ENCODE measurements around the gene ACAN.
A peak's percentile ranks its signal among the peaks of the same experiment; 100 is the strongest.
"Not testable (repeated sequence)": the region's sequence is repeated elsewhere in the genome, so short reads cannot be mapped to it uniquely, and the experiment has no call there.

The ACAN gene

DNA sequence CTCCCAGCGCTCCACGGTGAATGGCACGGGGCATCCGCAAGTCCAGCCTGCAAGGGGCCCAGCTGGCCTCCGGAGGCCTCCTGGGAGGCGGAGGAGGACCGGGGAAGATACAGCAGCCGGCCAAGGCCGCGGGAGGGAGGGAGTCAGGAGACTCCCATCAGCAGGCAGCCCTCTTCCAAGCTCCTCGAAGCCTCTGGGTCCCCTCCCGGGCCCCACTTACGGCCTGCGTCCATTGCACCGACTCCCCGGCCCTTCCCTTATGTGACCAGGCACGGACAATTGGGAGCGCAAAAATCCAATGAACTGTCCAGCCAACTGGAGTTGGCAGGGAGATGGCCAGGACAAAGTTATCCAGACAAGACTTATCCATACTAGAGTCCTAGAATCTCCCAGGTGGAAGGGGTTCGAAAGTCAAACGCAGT, 109.3 kb downstream of the ACAN start:
- Mint-ChIP-seq H3K4me3 (peak overlapping the region; percentile 84), H3K9me3 (no peaks in the 10 kb centered on the region), H3K27ac (no peak overlapping the region), H3K36me3 (ENCODE audit: low read depth) (peaks cover 6% of the 10 kb centered on the region), H3K27me3 (ENCODE audit: low read depth) (peaks cover 6% of the 10 kb centered on the region), H3K4me1 (ENCODE audit: low read depth) (peaks cover 14% of the 10 kb centered on the region)
- no peak for DNase-seq (ENCODE audit: low spot score)

DNA sequence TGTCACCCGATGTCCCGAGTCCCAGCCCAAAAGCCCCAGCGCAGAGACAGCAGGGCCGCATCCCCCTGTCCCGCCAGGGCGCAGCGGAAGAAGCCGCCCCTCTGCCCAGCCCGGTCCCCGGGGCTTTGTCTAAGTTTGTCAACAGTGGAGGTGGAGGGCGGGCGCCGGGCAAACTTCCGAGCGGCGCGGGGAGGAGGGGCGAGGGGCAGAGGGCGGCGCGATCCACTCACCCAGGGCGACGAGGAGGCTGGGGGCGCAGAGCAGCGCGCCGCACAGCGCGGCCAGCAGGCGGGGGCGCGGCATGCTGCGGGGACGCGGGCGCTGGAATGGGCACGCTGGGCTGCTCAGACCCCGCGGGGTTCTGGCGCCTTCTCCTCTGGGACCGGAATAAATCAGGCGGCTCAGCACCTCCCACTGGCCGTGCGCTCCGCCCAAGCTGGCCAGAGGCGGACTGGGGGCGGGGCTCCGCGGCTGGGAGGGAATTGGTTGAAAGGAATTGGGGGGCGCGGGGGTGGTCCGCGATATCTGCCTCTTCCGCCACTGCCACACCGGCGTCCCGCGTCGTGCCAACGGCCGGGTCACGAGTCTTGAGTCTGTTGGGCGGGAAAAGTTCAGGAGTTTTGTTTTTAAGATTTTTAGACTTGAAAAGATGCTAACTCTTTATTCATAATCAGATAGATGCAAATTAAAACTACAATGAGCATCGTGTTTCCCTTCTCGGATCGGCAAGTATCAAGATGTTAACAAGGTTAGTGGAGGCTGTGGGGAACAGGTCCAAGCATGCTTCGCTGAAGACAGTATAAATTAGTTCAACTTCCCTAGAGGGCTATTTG, 110.0 kb downstream of the ACAN start, which contains the start of gene MFGE8:
MFGE8 (minus strand) TSS at position 363 of the 833 bp plus-strand sequence; CDS start at position 303, 60 bp downstream.
- peaks cover 7% of the 10 kb centered on the region for H3K27me3 Mint-ChIP-seq (ENCODE audit: low read depth)
- H3K27ac Mint-ChIP-seq: peak within 1 kb of the TSS; percentile 86
- H3K36me3 Mint-ChIP-seq (ENCODE audit: low read depth): peaks cover 2% of the 10 kb centered on the region

DNA sequence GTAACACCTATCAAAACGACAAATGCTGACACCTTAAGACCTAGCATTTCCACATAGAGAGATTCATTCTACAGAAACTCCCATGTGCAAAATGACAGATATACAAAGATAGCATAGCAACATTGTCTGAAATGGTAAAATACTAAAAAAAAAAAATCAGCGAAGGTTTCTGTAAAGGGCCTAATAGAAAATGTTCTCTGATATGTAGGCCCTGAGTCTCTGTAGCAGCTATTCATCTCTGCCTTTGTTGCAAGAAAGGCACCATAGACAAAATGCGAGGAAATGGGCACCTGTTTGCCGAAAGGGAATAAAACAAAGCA, 110.6 kb downstream of the ACAN start:
- peaks cover 7% of the 10 kb centered on the region for H3K27me3 Mint-ChIP-seq (ENCODE audit: low read depth)
- DNase-seq (ENCODE audit: low spot score): no peak

More for the DNA sequence above, 110.0 kb downstream of the ACAN start, which contains the start of gene MFGE8:
- no peaks in the 10 kb centered on the region for H3K9me3 Mint-ChIP-seq
- peak; percentile 72 for DNase-seq (ENCODE audit: low spot score)
- H3K4me3 Mint-ChIP-seq: peak within 1 kb of the TSS; percentile 84
- H3K4me1 Mint-ChIP-seq (ENCODE audit: low read depth): peaks cover 14% of the 10 kb centered on the region

DNA sequence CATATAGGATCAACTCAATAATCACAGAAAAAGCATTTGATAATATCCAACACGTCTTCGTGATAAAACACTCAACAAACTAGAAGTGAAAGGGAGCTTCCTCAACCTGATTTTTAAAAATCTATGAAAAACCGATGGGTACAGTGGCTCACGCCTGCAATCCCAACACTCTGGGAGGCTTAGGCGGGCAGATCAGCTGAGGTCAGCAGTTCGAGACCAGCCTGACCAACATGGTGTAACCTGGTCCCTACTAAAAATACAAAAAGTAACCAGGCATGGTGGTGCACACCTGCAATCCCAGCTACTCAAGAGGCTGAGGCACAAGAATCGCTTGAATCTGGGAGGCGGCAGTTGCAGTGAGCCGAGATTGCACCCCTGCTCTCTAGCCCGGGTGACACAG, 112.1 kb downstream of the ACAN start:
- Mint-ChIP-seq H3K4me3 (no peak overlapping the region), H3K9me3 (no peaks in the 10 kb centered on the region), H3K4me1 (ENCODE audit: low read depth) (peaks cover 25% of the 10 kb centered on the region), H3K27me3 (ENCODE audit: low read depth) (peaks cover 9% of the 10 kb centered on the region), H3K36me3 (ENCODE audit: low read depth) (peaks cover 1% of the 10 kb centered on the region), H3K27ac (no peak overlapping the region)
- no peak for DNase-seq (ENCODE audit: low spot score)

More for the DNA sequence above, 110.6 kb downstream of the ACAN start:
- peaks cover 16% of the 10 kb centered on the region for H3K4me1 Mint-ChIP-seq (ENCODE audit: low read depth)
- peaks cover 1% of the 10 kb centered on the region for H3K36me3 Mint-ChIP-seq (ENCODE audit: low read depth)
- no peaks in the 10 kb centered on the region for H3K9me3 Mint-ChIP-seq
- H3K4me3 Mint-ChIP-seq: peak overlapping the region; percentile 84
- no peak overlapping the region for H3K27ac Mint-ChIP-seq

DNA sequence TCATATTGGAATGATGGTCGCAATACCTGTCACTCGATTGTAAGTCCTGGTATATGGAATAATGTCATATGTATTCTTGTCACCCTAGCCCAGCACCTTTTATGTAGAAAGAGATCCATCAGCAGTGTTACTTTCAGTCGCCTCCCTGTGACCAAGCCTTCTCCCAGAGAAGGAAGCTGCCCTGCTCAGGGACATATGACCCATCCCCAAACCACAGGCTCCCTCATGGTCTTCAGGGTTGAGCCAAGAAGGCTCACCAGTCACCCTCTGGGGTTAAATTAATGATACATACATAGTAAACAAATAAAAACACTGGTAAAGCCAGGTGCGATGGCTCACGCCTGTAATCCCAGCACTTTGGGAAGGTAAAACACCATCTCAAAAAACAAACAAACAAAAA, 114.5 kb downstream of the ACAN start:
- H3K27ac Mint-ChIP-seq: no peak overlapping the region
- no peaks in the 10 kb centered on the region for H3K9me3 Mint-ChIP-seq
- H3K27me3 Mint-ChIP-seq (ENCODE audit: low read depth): peaks cover 9% of the 10 kb centered on the region
- no peak for DNase-seq (ENCODE audit: low spot score)
- peaks cover 25% of the 10 kb centered on the region for H3K4me1 Mint-ChIP-seq (ENCODE audit: low read depth)
- H3K4me3 Mint-ChIP-seq: no peak overlapping the region
- H3K36me3 Mint-ChIP-seq (ENCODE audit: low read depth): no peaks in the 10 kb centered on the region

DNA sequence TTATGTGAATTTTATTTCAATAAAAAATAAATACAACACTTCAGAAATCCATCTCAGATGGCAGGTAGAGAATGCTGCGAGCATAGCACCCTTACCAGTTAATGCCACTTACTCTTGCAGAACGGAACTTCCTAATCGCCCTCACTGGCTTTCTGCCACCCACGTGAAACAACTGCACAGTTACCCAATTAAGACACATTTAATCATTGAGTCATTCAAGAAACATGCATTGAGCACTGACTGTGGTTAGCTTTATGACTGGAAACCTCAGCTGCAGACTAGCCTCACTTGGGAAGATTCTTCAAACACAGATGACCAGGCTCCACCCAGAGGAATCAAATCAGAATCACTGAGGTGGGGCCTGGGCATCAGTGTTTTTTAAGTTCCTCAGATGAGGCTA, 115.5 kb downstream of the ACAN start:
- peak overlapping the region; percentile 16 for H3K27ac Mint-ChIP-seq
- H3K4me3 Mint-ChIP-seq: no peak overlapping the region
- DNase-seq (ENCODE audit: low spot score): peak; percentile 74

DNA sequence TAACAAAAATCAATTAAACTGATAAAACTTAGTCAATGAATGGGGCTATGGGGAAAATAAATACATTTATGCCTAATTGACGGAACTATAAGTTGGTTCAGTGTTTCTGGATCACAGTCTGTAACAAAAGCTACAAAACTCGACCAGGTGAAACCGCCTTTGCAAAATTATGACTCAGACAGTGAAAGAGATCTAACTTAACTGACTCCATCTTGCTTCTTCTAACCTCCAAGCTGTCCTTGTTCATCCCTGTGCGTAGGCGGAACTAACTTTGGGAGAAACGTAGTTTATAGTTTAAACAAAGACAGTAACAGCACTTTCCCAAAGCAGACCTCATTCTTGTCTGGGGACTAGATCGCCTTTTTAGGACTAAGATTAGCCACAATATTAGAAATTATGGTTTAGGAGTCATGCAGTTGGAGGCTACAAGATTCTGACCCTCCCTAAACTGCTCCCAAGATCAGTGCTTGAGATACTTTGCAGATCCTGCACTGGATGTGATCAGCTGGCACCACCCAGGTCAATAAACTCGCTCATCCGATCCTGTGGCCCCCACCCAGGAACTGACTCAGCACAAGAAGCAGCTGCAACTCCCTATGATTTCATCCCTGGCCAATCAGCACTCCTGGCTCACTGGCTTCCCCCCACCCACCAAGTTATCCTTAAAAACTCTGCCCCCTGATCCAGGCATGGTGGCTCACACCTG, 117.1 kb downstream of the ACAN start:
- no peak for DNase-seq (ENCODE audit: low spot score)
- peaks cover 21% of the 10 kb centered on the region for H3K4me1 Mint-ChIP-seq (ENCODE audit: low read depth)
- H3K27me3 Mint-ChIP-seq (ENCODE audit: low read depth): peaks cover 9% of the 10 kb centered on the region
- no peak overlapping the region for H3K4me3 Mint-ChIP-seq
- no peaks in the 10 kb centered on the region for H3K36me3 Mint-ChIP-seq (ENCODE audit: low read depth)
- H3K9me3 Mint-ChIP-seq: no peaks in the 10 kb centered on the region
- no peak overlapping the region for H3K27ac Mint-ChIP-seq

More for the DNA sequence above, 115.5 kb downstream of the ACAN start:
- Mint-ChIP-seq H3K36me3 (ENCODE audit: low read depth) (no peaks in the 10 kb centered on the region), H3K9me3 (no peaks in the 10 kb centered on the region), H3K27me3 (ENCODE audit: low read depth) (peaks cover 9% of the 10 kb centered on the region), H3K4me1 (ENCODE audit: low read depth) (peaks cover 21% of the 10 kb centered on the region)

DNA sequence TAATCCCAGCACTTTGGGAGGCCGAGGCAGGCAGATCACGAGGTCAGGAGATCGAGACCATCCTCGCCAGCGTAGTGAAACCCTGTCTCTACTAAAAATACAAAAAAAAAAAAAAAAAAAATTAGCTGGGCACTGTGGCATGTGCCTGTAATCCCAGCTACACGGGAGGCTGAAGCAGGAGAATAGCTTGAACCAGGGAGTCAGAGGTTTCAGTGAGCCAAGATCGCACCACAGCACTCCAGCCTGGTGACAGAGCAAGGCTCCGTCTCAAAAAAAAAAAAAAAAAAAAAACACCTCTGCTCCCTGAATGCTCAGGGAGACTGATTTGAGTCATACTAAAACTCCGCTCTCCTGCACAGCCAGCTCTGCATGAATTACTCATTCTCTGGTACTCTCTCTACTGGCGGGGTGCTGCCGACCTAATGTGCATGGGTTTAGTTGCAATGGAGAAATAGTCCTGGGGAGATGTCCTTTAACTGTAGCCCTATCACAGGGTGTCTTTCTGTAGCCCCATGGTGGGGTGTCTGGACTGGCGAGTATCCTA, 117.7 kb downstream of the ACAN start:
- H3K4me3 Mint-ChIP-seq; H3K36me3 Mint-ChIP-seq (ENCODE audit: low read depth); H3K9me3 Mint-ChIP-seq; H3K27me3 Mint-ChIP-seq (ENCODE audit: low read depth); H3K27ac Mint-ChIP-seq: not testable (repeated sequence)
- DNase-seq (ENCODE audit: low spot score): peak; percentile 50
- H3K4me1 Mint-ChIP-seq (ENCODE audit: low read depth): peaks cover 21% of the 10 kb centered on the region
